ENCODE data around the gene SLC49A3. TPM values are rescaled to one million over a fixed set of nuclear protein-coding genes. Genes with fewer than 3 reads are reported as not detected.
"Not testable (repeated sequence)": the region's sequence is repeated elsewhere in the genome, so short reads cannot be mapped to it uniquely, and the experiment has no call there.

Gene SLC49A3
- total RNA-seq, 1 experiment from 2014 or later: not detected

DNA sequence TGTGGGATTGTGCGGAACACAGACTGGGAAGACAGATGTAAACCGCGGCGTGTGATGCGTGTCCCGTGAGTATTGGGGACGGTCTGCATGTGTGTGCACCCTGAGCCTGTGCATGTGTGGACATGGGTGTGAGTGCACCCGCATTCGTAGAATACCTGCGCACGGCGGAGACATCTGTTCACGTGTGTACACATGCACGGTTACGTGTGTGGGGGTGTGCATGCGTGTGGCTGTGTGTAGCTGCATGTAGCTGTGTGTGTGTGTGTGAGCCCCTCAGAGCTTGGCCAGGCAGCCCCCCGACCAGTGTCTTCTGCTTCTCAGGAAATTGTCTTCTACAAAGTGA is 34.5 kb downstream of the SLC49A3 start:
- no peak for DNase-seq (ENCODE audit: low read depth)

DNA sequence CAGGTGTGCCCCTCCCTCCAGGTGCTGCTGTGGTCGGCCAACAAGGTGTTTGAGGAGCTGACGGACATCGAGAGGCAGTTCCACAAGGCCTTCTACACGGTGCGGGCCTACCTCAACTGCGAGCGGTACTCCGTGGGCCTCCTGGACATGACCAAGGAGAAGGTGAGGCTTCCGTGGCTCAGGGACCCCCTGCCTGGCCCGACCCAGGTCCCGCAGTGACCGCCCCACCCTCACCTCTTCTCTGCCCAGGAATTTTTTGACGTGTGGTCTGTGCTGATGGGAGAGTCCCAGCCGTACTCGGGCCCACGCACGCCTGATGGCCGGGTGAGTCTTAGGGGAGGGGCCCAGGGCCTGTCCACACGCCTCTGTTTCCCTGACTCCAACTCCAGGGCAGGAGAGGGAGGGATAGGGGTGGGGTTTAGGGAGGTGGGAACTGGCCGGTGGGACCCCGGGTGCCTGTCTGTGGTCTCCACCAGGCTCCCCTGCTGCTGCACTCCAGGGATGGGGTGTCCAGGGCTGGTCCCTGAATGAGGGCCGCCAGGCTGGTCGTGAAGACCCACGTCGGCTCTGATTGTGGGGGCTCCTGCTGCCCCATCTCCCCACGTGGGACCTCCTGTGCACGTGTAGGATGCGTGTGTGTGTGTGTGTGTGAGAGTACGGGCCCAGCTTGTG is 35.0 kb downstream of the SLC49A3 start:
- no peak for DNase-seq (ENCODE audit: low read depth)

DNA sequence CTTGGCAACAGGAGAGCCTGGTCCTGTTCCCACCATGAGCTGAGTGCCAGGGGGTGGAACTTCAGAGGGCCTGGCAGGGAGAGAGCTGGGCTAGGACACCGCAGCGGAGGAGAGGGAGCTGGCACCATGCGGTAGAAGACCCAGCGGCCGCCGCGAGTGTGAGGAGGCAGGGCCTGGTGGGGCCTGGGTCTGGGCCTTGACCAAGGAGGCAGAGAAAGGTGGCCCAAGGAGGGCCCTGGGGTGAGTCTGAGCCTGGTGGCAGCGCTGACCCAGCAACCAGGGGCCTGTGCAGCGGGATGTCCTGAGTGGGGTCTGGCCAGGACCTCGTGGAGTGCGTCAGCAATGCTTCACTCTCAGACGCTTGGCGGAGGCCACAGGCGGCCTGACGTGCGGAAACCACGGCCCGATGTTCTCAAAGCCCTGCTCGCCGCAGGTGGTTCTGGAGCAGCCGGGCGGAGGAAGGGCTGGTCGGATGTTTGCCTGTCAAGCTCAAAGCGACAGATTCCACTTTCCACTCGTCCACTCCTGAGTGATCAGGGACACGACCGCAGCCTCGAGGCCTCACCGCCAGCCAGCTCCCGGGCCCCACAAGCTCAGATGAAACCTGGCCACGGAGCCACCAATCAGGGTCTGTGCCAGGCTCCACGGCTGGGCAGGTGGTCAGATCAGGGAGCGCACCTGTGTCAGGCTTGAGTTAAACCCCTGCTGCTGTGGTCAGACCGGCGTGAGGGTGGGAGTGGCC is 35.7 kb downstream of the SLC49A3 start:
- DNase-seq (ENCODE audit: low read depth): no peak

GRCh38 chr4:651884-652642 is 36.9 kb downstream of the SLC49A3 start:
- no peak for DNase-seq (ENCODE audit: low read depth)

GRCh38 chr4:650951-651883 is 37.7 kb downstream of the SLC49A3 start:
- no peak for DNase-seq (ENCODE audit: low read depth)

GRCh38 chr4:650461-650860 is 38.5 kb downstream of the SLC49A3 start:
- no peak for DNase-seq (ENCODE audit: low read depth)

DNA sequence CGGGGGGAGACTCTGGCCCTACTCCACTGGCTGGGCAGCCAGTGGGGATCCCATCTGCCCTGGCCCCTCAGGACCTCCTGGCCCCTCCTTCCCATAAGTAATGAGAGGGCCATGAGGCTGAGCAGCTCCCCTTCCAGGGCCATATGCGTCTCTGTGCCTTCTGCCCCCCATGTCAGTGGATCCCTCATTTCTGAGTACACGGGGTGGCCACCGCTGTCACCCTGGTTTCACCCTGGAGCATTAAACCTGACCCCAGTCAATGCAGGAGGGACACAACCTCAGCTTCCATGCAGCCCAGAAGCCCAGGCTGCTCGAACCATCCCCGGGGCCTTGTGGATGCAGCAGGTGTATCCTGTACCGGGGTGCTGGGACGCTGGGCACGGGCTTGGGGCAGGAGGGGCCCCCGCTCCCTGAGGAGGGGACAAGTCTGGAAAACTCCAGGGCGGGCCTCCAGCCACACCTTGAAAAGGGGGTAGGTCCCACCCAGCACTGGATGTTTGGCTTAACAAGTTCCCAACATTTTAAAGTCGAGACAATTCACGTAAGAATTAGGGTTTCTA is 39.1 kb downstream of the SLC49A3 start:
- no peak for DNase-seq (ENCODE audit: low read depth)

GRCh38 chr4:649293-649625 is 39.7 kb downstream of the SLC49A3 start:
- no peak for DNase-seq (ENCODE audit: low read depth)

DNA sequence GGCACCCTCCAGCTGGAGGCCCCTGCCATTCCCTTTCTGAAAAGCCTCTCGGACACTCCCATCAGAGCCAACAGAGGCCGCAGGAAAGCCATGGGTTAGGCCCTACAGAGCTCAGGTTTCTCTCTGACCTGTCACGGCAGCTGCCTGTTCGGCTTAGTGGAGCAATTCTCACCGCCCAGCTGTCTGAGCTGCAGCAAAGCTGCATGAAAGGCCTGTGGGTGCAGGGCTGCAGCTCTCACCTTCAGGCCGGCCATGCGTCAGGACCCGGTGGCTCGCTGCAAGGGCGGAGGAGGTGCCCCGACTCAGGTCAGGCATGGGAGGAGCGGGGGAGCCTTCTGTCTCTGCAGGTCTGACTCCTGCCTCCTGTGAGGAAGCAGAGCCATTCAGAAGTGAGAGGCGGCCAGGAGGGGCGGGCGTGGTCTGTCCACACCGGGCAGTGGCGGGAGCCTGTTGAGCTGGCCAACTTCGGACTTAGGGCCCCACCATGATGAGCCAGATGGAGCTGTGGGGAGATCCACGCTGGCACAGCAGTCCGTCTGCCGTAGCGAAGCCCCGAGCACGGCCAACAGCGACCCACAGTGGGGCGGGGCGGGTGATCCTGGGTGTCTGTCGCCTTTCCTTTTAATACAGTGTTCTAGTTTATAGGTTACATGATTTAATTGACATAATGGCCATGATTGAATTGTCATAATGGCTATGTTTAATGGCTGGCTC is 40.2 kb downstream of the SLC49A3 start:
- DNase-seq (ENCODE audit: low read depth): no peak

DNA sequence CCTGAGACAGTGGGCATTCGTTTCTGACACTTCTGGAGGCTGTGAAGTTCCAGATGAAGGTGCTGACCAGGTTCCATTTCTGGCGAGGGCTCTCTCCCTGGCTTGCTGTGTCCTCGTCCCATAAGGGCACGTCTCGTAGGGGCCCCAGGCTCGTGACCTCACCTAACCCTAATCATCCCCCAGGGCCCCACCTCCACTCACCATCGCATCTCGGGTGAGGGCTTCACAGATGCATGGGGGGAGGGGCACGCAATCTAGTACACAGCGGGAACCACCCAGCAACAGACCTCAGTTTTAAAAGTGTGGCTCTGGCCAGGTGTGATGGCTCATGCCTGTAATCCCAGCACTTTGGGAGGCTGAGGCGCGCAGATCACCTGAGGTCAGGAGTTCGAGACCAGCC is 41.5 kb downstream of the SLC49A3 start:
- no peak for DNase-seq (ENCODE audit: low read depth)

DNA sequence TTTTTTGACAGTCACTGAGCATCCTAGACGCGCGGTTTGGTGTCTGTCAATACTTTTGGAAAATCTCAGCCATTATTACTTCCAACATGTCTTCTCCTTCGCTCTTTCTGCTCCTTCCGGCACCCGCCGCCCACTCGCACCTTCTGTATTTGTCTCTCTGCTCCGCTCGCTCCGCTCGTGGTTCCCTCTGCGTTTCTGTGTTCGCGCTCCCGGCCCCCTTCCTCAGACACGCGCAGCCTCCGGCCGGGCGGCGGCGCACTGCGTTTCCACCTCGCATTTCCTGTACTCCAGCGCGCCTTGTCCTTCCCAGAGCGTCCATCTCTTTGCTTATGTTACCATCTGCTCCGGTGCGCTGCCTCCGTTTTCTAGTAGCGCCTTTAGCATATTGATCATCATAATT is 42.5 kb downstream of the SLC49A3 start:
- DNase-seq (ENCODE audit: low read depth): no peak

DNA sequence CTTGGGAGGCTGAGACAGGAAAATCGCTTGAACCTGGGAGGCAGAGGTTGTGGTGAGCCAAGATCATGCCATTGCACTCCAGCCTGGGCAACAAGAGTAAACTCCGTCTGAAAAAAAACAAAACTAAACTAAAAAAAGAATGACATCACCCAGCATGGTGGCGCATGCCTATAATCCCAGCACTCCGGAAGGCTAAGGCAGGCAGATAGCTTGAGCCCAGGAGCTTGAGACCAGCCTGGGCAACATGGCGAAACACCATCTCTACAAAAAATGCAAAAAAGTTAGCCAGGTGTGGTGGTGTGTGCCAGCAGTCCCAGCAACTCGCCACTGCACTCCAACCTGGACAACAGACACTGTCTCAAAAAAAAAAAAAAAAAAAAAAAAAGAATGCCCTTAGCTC is 46.6 kb downstream of the SLC49A3 start:
- not testable (repeated sequence) for DNase-seq (ENCODE audit: low read depth)

DNA sequence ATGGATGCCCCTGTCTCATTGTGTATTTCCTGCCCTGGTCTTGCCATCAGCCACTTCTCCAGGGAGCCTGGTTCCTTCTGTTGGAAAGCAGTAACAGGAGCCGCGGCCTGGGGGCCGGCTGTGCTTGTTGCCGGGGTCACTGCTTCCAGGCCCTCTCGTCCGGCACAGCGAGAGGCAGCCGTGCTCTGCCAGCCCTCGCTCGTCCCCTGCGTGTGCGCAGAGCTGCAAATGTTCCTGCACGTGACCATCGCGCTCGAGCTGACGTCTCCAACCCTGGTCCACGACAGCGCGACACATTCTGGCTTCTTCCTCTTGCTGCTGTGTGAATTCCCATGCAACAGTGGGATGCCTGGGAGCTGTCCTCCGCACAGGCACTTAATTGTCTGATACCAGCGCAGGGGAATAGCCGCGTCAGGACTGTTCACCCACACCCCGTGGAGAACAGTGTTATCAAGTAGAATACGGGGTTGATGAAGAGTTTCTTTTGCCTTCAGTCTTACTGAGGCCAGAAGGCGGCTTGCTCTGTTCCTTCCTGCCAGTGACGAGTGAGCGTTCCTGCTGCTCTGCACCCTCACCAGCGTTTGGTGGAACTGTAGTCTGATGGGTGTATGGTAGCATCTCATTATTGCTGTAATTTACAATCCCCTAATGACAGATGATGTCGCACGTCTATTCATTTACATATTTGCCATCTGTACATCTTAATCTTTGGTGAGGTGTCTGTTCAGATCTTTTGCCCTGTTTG is 51.2 kb downstream of the SLC49A3 start:
- no peak for DNase-seq (ENCODE audit: low read depth)

GRCh38 chr4:636628-637159 is 52.3 kb downstream of the SLC49A3 start:
- DNase-seq (ENCODE audit: low read depth): no peak

GRCh38 chr4:635851-636627 is 52.9 kb downstream of the SLC49A3 start:
- no peak for DNase-seq (ENCODE audit: low read depth)

- not testable (repeated sequence) for DNase-seq (ENCODE audit: low read depth)
Observed at GRCh38 chr4:635066-635835, 53.7 kb downstream of the SLC49A3 start.

GRCh38 chr4:634599-634985 is 54.4 kb downstream of the SLC49A3 start:
- DNase-seq (ENCODE audit: low read depth): no peak

GRCh38 chr4:633976-634598 is 54.9 kb downstream of the SLC49A3 start:
- no peak for DNase-seq (ENCODE audit: low read depth)

Data from RPMI7951 (cell line).